Erythroblast (primary cell): ENCODE data around the gene DFFA.

Source experiments
- DNase-seq, 2 experiments: peaks; one replicate each; lab custom pipeline; 2025; lab: John Stamatoyannopoulos, UW
- GATA1 ChIP-seq: IDR thresholded peaks from 2 replicates; pipeline ENCODE4 v1.6.1; 2011; ENCODE audit warnings: low read depth, mild to moderate bottlenecking, control low read depth, low read length, moderate library complexity
- POLR2A ChIP-seq: IDR thresholded peaks from 2 replicates; pipeline ENCODE4 v1.6.1; 2011; ENCODE audit warnings: mild to moderate bottlenecking, low read length

DFFA gene, protein sequence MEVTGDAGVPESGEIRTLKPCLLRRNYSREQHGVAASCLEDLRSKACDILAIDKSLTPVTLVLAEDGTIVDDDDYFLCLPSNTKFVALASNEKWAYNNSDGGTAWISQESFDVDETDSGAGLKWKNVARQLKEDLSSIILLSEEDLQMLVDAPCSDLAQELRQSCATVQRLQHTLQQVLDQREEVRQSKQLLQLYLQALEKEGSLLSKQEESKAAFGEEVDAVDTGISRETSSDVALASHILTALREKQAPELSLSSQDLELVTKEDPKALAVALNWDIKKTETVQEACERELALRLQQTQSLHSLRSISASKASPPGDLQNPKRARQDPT

DNA sequence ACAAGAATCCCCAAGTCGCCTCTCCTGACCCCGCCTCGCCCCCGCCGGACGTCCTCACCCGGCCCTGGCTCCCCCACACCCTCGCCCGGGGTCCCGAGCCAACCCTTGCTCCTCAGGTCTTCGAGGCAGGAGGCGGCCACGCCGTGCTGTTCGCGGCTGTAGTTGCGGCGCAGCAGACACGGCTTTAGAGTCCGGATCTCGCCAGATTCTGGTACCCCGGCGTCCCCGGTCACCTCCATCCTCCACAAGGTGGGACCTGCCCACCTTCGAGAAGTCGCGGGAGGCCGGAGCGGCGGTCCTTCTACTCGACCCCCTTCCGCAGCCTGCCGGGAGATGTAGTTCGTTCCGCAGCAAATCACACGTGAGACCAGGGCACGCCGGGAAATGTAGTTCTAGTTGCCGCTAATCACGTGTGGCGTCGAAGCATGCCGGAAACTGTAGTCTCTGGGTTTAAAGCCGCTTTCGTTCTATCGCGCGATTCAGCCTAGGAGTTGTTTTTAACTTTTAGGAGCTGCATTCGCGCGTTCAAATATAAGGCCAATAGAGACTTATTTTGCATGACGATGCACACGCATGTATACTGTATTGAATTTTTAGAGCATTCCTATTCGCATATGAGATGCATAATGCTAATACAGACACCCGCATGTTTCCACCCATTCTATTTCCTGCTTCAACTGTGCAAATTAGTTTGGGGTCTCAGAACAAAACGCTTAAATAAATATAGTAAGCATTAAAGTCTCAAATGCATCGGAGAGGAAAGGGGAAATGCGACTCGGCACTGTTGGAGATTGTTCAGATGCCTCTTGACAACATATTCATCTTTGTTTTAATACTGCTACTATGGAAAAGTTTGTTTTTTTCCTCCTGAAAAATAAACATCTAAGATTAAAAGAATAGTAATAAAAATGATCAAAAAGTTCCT, at the start of gene DFFA:
Gene DFFA (minus strand): TSS at position 310 of the 925 bp plus-strand sequence. CDS start 71 bp downstream, at position 239.
- TF ChIP-seq GATA1, result no peak
- TF ChIP-seq POLR2A, result peak; percentile 59
- peak; percentile 95 for DNase-seq

DNA sequence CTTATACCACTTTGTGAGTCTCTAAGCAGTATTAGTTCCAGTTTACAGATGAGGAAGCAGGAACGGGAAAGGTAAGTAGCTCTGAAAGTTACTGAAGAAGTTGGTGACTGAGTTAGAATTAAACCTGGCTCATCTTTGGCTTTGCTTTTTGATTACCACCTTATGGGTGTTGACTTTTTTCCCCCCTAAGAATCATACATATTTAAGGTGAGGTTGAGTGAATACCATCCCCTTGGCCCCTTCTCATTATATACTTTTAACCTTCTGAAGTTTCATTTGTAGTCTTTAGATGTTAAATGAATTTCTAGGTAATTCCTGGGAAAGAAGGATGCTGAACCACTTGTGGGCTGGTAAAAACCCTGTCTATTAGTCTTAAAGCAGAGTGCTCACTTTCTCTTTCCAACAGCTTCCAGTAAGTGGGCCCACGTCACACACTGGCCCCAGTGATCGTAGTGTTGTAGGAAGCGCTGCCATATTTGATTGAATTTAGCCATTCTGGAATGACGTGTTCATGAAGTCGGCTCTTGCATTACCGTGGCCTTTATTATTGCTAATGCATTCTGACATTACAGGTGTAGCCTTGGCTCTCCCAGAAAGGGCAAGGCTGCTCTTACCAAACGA, 49.3 kb upstream of the DFFA start:
- TF ChIP-seq GATA1 (no peak), POLR2A (no peak)
- DNase-seq, result no peak

DNA sequence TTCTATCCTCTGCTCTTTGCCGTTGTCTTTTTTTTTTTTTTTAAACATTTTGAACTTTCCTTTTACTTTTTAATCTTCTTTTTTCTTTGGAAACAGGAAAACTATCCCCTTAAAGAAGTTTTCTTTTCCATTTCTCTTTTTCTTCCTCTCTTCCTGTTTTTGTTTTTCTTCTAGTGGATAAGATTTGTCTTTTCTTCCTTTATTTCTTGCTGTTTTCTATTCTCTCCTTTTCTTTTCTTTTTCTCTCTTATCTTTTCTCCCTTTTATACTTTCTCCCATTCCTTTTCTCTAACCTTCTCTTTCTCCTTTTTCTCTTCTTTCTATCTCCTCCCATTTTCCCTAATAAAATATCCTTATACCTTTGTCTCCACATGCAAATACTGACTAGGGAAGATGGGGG, 48.6 kb upstream of the DFFA start:
- TF ChIP-seq POLR2A (no peak), GATA1 (no peak)
- no peak for DNase-seq

DNA sequence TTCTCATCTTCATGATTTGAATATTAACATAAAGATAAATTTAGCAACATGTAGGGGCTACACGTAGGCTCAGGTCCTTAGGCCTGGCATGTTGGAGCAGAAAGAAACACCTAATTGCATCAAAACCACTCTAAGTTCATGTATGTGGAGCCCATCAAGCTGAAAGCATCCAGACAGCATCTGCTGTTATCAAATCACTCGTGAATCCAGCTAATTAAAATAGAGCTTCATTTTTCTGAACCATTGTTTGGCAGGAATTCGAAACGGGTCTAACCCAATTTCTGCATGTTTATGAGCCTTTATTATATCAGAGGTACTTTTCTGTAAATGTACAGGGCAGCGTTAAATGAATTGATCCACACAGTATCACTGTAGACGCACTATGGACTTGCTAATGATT, 48.2 kb upstream of the DFFA start:
- no peak for DNase-seq
- no peak for TF ChIP-seq GATA1
- TF ChIP-seq POLR2A, result no peak

DNA sequence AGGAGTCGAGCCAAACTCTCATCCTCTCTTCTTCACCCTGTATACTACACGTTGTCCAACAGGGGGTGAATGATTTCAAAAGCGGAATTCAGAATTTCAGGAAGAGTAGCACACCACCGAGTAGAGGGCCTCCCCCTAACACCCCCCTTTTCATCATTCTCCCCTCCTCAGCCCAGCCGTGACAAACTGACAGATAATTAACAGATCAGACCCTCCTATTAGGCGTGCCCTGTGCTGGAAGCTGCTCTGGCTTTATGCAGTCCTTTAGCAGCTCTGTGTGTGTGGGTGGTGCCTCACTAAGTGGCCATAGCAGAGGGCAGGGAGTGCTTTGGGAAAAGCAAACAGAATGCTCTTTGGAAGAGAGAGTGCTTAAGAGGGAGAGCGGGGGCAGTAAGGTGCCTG, 46.7 kb upstream of the DFFA start:
- TF ChIP-seq GATA1, result no peak
- TF ChIP-seq POLR2A, result no peak
- DNase-seq, result no peak

DNA sequence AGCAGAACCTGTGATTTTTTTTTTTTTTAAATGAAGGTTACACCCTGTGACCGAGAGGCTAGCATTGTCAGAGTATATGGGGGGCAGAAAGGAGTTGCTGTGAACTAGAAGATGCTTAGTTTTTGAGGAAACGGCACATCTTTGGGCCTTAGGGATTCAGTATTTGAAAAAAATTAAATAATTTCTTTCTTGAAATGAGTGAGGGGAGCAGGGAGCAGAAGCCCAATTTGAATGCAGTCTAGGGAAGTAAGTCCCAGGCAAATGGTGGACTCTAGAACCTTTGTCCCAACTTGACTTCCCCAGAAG, 45.3 kb upstream of the DFFA start:
- no peak for DNase-seq
- TF ChIP-seq GATA1 (no peak), POLR2A (no peak)

DNA sequence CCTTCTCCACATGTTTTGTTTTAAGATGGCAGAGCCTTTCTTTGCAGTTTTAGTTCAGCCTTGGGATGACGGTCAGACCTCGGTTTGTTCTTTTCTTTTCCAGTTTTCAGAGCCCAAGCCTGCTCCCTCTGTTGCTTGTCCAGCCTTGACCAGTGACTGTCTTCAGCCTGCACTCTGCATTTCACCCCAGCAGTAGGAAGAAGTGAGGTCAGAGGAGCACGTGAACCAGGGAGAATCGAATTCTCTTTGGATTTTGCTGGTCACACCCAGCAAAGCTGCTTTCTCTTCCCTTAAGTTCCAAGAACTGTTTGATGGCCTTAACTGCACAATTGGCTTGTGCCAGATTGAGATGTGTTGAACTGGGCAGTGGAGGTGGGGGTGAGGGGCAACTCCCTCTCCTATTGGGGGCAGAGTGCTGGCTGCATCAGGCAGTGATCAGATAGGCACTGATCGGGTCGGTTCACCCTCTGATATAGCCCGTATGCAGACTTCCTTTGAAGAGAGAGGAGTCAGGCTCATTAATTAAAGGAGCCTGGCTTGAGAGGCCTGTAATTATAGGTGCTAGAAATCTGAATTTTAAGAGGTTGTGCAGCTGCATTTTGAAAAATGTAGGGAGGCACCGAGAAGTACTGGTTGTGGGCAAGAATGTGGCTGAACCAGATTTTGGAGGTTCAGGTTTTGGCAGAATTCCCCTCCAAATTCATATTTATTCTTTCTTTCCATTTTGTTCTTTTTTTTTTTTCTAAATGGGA, 44.8 kb upstream of the DFFA start:
- TF ChIP-seq POLR2A, result no peak
- TF ChIP-seq GATA1, result no peak
- DNase-seq, result peak in 1 of 2 experiments; percentile 18

DNA sequence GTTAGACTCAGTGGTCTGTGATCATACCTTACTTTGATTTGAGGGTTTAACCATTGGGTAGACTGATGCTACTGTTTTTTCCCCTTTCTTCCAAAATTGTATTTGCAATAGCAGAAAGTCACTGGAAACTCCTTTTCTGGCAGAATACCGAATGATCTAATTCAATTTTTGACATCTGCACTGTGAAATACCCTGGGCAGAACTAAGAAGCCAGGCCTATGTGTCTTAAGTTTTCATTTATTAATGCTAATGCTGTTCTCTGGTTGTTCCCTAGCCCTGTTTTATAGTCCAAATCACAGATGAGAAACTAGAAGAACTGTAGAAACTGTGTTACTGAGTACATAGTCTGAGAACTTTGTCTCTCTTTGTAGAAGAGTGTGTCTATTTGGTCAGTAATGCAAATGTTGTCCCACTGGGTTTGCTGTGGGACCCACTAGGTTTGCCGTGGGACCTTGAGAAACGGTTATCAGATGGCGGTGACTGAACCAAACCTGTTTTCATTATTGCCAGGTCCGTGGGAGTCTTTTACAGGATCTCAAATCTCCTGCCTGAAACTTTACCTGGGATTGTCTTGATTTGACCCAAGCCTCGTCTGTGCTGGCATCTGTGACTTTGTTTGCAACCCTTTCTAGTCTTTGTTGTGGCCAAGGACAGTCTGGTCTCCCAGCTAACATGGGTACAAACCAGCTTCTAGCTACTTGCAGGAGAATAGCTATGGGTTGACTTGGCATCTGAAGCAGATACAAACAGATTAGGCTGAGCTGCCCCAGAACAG, 43.8 kb upstream of the DFFA start:
- DNase-seq, result no peak
- TF ChIP-seq GATA1 (no peak), POLR2A (no peak)

DNA sequence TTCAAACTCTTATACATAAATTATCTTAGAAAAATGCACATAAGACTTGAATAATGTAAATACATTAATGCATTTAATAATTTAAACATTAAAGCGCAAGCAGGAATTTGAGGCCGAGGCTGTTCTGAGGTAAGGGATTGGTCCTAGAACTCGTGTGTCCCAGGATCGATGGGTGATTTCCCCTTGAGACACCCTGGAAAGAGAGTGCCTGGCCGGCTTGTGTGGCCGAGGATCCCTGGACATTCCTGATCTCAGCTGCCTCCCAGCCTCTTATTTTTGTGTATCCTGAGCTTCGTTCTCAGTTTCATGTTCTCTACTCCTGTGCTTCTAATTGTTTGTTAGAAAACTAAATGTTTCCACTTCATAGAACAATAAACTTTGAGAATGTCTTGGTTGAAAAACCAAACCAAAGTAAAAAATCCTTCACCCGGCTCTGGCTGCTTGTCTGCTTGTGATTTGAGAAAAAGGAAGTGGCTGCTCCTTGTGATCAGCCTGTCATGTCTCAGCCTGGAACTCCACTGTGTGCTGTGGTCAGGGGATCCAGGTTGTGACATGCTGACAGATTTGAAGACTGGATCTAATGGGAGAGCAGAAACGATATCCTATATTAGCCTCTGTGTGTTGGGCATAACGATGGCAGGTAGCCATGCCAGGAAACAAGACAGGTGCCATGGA, 43.1 kb upstream of the DFFA start:
- DNase-seq, result no peak
- TF ChIP-seq POLR2A, result no peak
- TF ChIP-seq GATA1, result no peak

DNA sequence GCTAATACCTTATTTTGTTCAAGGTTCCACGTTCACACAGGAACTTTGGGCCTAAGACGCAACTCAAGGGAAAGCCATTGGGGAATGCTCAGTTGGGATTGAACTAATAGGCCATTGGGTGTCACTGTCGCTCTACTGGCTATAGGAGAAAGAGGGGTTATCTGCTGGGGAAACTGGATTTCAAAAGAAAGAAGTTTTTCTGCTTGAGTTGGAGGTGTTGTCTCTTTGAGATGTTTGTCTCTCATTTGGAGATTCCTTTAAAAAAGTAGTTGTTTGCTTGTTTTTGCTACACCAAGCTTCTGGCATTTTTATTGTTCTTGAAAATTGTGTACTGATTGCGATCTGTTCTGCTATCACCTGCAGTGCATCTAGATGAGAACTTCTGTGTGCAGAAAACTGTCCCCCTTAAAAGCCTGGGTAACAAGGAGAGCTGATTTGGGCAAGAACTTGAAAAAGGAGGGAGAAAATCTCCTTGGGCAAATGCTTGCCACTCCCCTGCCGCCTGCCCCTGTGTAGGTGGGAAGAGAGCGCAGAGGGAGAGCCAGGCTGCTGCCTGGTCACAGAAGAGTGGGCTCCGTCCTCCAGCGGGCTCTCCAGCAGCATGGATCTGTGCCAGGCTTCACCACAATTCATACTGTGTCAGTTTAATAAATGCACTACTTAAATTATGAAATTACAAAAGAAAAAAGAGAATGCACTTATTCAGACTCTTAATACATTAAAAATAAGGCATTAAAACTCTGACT, 42.3 kb upstream of the DFFA start:
- no peak for TF ChIP-seq GATA1
- TF ChIP-seq POLR2A, result no peak
- peak; percentile 17 to 26 for DNase-seq

DNA sequence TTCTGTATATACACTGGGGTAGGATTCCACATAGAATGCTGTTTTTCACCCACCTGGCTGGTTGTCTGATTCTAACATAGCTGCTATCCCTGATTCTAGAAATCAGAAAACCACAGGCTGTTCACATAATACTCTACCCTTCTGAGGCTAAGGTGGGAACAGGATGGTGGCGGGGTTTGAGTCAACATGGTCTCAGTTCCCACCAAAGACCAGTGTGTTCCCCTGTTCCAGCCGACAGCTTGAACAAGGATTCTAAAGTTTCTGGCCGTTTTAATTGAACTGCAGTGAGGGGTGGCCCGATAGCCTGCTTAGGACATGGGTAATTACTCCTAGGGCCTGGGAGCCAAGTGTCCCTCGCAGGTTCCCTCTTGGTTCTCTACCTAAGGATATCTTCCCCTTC, 40.9 kb upstream of the DFFA start:
- TF ChIP-seq GATA1, result no peak
- TF ChIP-seq POLR2A, result no peak
- no peak for DNase-seq
